Hepatocyte (in vitro differentiated cells): ENCODE measurements around the gene C3orf85. TPM values are rescaled to one million over a fixed set of nuclear protein-coding genes. Genes with fewer than 3 reads are reported as not detected.
A peak's percentile ranks its signal among the peaks of the same experiment; 100 is the strongest.
"Not testable (repeated sequence)": the region's sequence is repeated elsewhere in the genome, so short reads cannot be mapped to it uniquely, and the experiment has no call there.

Source experiments
- DNase-seq: peaks from one replicate; pipeline ENCODE4 v3.0.0-alpha.2; 2016; ENCODE audit warnings: low spot score
- H2AFZ ChIP-seq: fragments of 200-600 bp; sonication (generic); 2 replicates; pipeline ENCODE4 v1.6.0; 2016; ENCODE audit warnings: antibody characterized with exemption, mild to moderate bottlenecking
- H3K27ac ChIP-seq: fragments of 200-600 bp; sonication (generic); 2 replicates; pipeline ENCODE4 v1.5.1; 2016; ENCODE audit warnings: mild to moderate bottlenecking
- H3K27me3 ChIP-seq: fragments of 200-600 bp; sonication (generic); 2 replicates; pipeline ENCODE4 v1.6.1; 2016
- H3K36me3 ChIP-seq: fragments of 200-600 bp; sonication (generic); replicated peaks from 2 replicates; pipeline ENCODE4 v1.5.1; 2016; ENCODE audit warnings: low read depth; ENCODE audit not compliant: insufficient read depth
- H3K4me1 ChIP-seq: fragments of 200-600 bp; sonication (generic); 2 replicates; pipeline ENCODE4 v1.5.1; 2016; ENCODE audit warnings: mild to moderate bottlenecking, moderate library complexity; ENCODE audit not compliant: insufficient read depth
- H3K4me2 ChIP-seq: fragments of 200-600 bp; sonication (generic); 2 replicates; pipeline ENCODE4 v1.6.0; 2016
- H3K4me3 ChIP-seq: fragments of 200-600 bp; sonication (generic); 2 replicates; pipeline ENCODE4 v1.5.1; 2016; ENCODE audit warnings: mild to moderate bottlenecking
- H3K79me2 ChIP-seq: fragments of 200-600 bp; sonication (generic); 2 replicates; pipeline ENCODE4 v1.6.0; 2017; ENCODE audit warnings: mild to moderate bottlenecking
- H3K9me2 ChIP-seq: fragments of 200-600 bp; sonication (generic); replicated peaks from 2 replicates; pipeline ENCODE4 v1.6.0; 2017; ENCODE audit warnings: mild to moderate bottlenecking; ENCODE audit not compliant: insufficient read depth
- H3K9me3 ChIP-seq: fragments of 200-600 bp; sonication (generic); 2 replicates; pipeline ENCODE4 v1.5.1; 2016; ENCODE audit warnings: low read depth, mild to moderate bottlenecking
- H4K20me1 ChIP-seq: fragments of 200-600 bp; sonication (generic); 2 replicates; pipeline ENCODE4 v1.6.0; 2016; ENCODE audit warnings: mild to moderate bottlenecking; ENCODE audit not compliant: insufficient read depth, poor library complexity, severe bottlenecking
- EZH2 ChIP-seq: fragments of 200-600 bp; sonication (generic); IDR thresholded peaks from 2 replicates; pipeline ENCODE4 v1.6.1; 2016; ENCODE audit warnings: antibody characterized with exemption, mild to moderate bottlenecking, borderline replicate concordance
- EZH2phosphoT487 ChIP-seq: fragments of 200-600 bp; sonication (generic); IDR thresholded peaks from one replicate; pipeline ENCODE4 v1.6.1; 2018; ENCODE audit warnings: antibody characterized with exemption, mild to moderate bottlenecking, low read depth, moderate library complexity; ENCODE audit not compliant: unreplicated experiment, severe bottlenecking
- WGBS: methylation state at CpG from one replicate; pipeline ENCODE4 v1.1.6; 2016; ENCODE audit warnings: low lambda C conversion rate; ENCODE audit errors: missing lambda C conversion rate; 5-methylcytosine and 5-hydroxymethylcytosine counted together
- polyA plus RNA-seq: library from polyadenylated mRNA; unstranded; fragments of >200 nt; fragmentation: Nextera tagmentation; extraction: Ambion mirVana; gene quantifications from 2 replicates; pipeline ENCODE4 v1.2.1, GENCODE V29; 2016
- total RNA-seq: library from RNA; depleted of rRNA; stranded (reverse); fragments of >200 nt; gene quantifications from 2 replicates; pipeline ENCODE4 v1.2.3, GENCODE V29; 2014
- TF ChIP-seq, protein P1 (sequence below): fragments of 200-600 bp; sonication (generic); IDR thresholded peaks from 2 replicates; pipeline ENCODE4 v1.5.1; 2016; ENCODE audit warnings: antibody characterized with exemption, mild to moderate bottlenecking; ENCODE audit not compliant: poor library complexity

Gene C3orf85
- total and polyA plus RNA-seq, 2 experiments from 2014 or later = 33.4 to 52.2 TPM

DNA sequence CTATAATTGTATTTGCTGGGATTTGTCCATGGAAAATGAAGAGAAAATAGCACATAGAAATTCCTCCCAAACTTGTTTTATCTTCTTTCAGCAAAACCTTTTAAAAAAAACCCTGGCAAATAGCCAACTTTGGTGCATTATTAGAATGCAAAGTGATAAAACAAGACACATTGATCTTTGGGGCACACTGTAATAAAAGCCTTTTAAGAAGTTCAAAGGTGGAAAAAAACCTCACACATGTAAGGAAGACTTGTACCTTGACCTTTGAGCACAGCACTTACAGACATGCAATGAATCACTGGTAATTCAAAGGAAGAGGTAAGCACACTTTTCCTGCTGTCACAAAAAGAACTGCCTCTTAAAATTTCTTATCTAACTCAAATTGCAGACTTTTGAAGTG is 10.6 kb upstream of the C3orf85 start:
- Histone ChIP-seq H3K9me2 (no peaks in the 10 kb centered on the region), H2AFZ (no peak overlapping the region), H3K4me3 (no peak overlapping the region), H3K4me2 (peak overlapping the region; percentile 33), H3K4me1 (no peaks in the 10 kb centered on the region), H3K36me3 (no peaks in the 10 kb centered on the region), H3K27ac (peak overlapping the region; percentile 34), H4K20me1 (no peaks in the 10 kb centered on the region), H3K27me3 (no peaks in the 10 kb centered on the region), H3K79me2 (no peaks in the 10 kb centered on the region), H3K9me3 (no peaks in the 10 kb centered on the region)
- DNase-seq = peak; percentile 65
- TF ChIP-seq EZH2phosphoT487 (no peak), EZH2 (no peak)
- TF ChIP-seq, protein P1, sequence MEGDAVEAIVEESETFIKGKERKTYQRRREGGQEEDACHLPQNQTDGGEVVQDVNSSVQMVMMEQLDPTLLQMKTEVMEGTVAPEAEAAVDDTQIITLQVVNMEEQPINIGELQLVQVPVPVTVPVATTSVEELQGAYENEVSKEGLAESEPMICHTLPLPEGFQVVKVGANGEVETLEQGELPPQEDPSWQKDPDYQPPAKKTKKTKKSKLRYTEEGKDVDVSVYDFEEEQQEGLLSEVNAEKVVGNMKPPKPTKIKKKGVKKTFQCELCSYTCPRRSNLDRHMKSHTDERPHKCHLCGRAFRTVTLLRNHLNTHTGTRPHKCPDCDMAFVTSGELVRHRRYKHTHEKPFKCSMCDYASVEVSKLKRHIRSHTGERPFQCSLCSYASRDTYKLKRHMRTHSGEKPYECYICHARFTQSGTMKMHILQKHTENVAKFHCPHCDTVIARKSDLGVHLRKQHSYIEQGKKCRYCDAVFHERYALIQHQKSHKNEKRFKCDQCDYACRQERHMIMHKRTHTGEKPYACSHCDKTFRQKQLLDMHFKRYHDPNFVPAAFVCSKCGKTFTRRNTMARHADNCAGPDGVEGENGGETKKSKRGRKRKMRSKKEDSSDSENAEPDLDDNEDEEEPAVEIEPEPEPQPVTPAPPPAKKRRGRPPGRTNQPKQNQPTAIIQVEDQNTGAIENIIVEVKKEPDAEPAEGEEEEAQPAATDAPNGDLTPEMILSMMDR = no peak

DNA sequence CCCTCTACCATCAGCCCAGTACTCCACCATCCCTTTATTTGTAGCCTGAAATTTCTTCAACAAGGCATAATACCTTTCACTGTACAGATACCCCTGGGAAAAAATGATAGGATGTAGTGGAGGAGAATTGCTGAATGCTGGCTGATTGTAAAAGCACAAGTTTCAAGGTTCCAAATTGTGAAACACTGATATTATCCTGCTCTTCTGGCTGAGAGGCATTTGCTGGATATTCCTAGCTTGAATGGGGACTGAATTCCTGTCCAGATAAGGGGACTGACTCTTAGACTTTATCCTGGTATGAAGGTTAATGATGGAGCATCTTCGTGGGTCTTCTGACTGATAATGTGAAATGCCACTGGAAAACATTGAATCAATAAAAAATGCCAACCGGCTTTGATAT is 9.0 kb upstream of the C3orf85 start:
- Histone ChIP-seq H3K27me3 (no peaks in the 10 kb centered on the region), H3K79me2 (no peaks in the 10 kb centered on the region), H3K9me3 (no peaks in the 10 kb centered on the region), H3K9me2 (no peaks in the 10 kb centered on the region), H3K4me2 (no peak overlapping the region), H3K36me3 (no peaks in the 10 kb centered on the region), H4K20me1 (no peaks in the 10 kb centered on the region), H3K27ac (no peak overlapping the region), H2AFZ (no peak overlapping the region), H3K4me3 (no peak overlapping the region), H3K4me1 (peaks cover 4% of the 10 kb centered on the region)
- 55% methylated on average over 2 of the region's 2 CpGs for WGBS
- TF ChIP-seq EZH2 = no peak
- TF ChIP-seq, protein P1 = no peak
- no peak for TF ChIP-seq EZH2phosphoT487
- DNase-seq = no peak

DNA sequence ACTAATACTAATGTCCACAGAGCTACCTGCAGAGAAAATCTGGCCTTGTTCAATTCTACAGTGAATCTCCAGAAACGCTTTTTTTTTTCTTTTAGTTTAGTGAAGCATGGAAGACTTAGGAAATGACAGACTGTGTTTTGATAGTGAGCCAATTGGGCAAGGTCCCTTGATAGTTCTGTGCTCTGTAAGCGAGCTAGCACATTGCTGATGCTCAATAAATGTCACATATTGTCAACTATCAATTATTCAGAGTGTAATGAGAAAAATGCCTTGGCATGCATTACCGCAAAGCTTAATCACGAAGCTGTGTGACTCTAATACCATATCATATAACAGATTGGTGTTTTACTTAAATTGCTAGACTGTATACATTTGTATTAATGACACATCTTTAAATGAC is 5.2 kb upstream of the C3orf85 start:
- TF ChIP-seq EZH2 (no peak), EZH2phosphoT487 (no peak)
- WGBS = 52% methylated on average over 4 of the region's 4 CpGs

GRCh38 chr3:109132801-109133473 is 3.6 kb upstream of the C3orf85 start:
- WGBS = 68% methylated on average over 5 of the region's 5 CpGs
- H3K4me2 ChIP-seq = no peak overlapping the region
- DNase-seq = peak; percentile 61

More for the DNA sequence above, 5.2 kb upstream of the C3orf85 start:
- DNase-seq = no peak
- no peaks in the 10 kb centered on the region for H3K79me2 ChIP-seq
- no peaks in the 10 kb centered on the region for H3K27me3 ChIP-seq
- no peaks in the 10 kb centered on the region for H3K36me3 ChIP-seq
- H2AFZ ChIP-seq = no peak overlapping the region
- H3K4me2 ChIP-seq = no peak overlapping the region
- H4K20me1 ChIP-seq = no peaks in the 10 kb centered on the region
- H3K27ac ChIP-seq = no peak overlapping the region
- no peak overlapping the region for H3K4me3 ChIP-seq
- peaks cover 9% of the 10 kb centered on the region for H3K4me1 ChIP-seq
- no peaks in the 10 kb centered on the region for H3K9me2 ChIP-seq
- no peaks in the 10 kb centered on the region for H3K9me3 ChIP-seq

DNA sequence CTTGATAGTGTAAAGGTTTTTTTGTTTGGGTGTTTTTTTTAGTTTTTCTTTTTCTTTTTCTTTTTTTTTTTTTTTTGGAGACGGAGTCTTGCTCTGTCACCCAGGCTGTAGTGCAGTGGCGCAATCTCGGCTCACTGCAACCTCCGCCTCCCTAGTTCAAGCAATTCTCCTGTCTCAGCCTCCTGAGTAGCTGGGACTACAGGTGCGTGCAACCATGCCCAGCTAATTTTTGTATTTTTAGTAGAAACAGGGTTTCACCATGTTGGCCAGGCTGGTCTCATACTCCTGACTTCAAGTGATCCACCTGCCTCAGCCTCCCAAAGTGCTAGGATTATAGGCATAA is 3.1 kb upstream of the C3orf85 start:
- 75% methylated on average over 4 of the region's 5 CpGs for WGBS
- H3K4me1 ChIP-seq, H3K27me3 ChIP-seq, H4K20me1 ChIP-seq, H3K9me2 ChIP-seq, H3K79me2 ChIP-seq, H3K4me3 ChIP-seq, DNase-seq, H2AFZ ChIP-seq, H3K9me3 ChIP-seq, H3K36me3 ChIP-seq: not testable (repeated sequence)
- H3K4me2 ChIP-seq = peak overlapping the region; percentile 60
- H3K27ac ChIP-seq = peak overlapping the region; percentile 75

More at GRCh38 chr3:109132801-109133473, 3.6 kb upstream of the C3orf85 start:
- H3K27ac ChIP-seq = peak overlapping the region; percentile 54
- H3K4me3 ChIP-seq = no peak overlapping the region
- peaks cover 9% of the 10 kb centered on the region for H3K4me1 ChIP-seq
- no peak overlapping the region for H2AFZ ChIP-seq
- no peaks in the 10 kb centered on the region for H3K79me2 ChIP-seq
- H4K20me1 ChIP-seq = no peaks in the 10 kb centered on the region
- TF ChIP-seq EZH2 (no peak), EZH2phosphoT487 (no peak)
- TF ChIP-seq, protein P1 = no peak
- H3K27me3 ChIP-seq = no peaks in the 10 kb centered on the region
- H3K9me2 ChIP-seq = no peaks in the 10 kb centered on the region
- no peaks in the 10 kb centered on the region for H3K36me3 ChIP-seq
- no peaks in the 10 kb centered on the region for H3K9me3 ChIP-seq
